H1 (cell line): ENCODE measurements around the gene ZRANB3. TPM values are rescaled to one million over a fixed set of nuclear protein-coding genes. Genes with fewer than 3 reads are reported as not detected.

Experiments used
- CTCF ChIA-PET: fragments of 300-600 bp; sonication (Branson Sonifier 250); formaldehyde crosslinking; loops from one replicate; lab custom pipeline; 2021; ENCODE audit not compliant: partially characterized antibody; lab: Charles Lee
- POLR2A ChIA-PET: fragments of 300-600 bp; sonication (Branson Sonifier 250); formaldehyde crosslinking; loops from one replicate; lab custom pipeline; 2021; ENCODE audit warnings: inconsistent platforms; ENCODE audit not compliant: partially characterized antibody; lab: Charles Lee
- DNase-seq, 2 experiments: peaks; one replicate each; pipeline versions ENCODE4 v3.0.0 to v3.0.0-alpha.2; 2010 to 2022; ENCODE audit warnings: low spot score in 2 of 2, low read depth in 1 of 2, mixed read lengths in 1 of 2
- FAIRE-seq: peaks from 2 replicates; lab custom pipeline; 2011; peaks lifted over from hg19 to GRCh38; lab: Jason Lieb, UNC
- H2AFZ ChIP-seq: 2 replicates; pipeline ENCODE4 v1.8.1; 2012; ENCODE audit warnings: low read length, inconsistent platforms
- H2AK5ac ChIP-seq: 2 replicates; pipeline ENCODE4 v1.6.1; 2013; ENCODE audit warnings: low read depth, low read length
- H2BK120ac ChIP-seq: replicated peaks from 2 replicates; pipeline ENCODE3; 2013; ENCODE audit warnings: low read depth, low read length, inconsistent platforms
- H2BK12ac ChIP-seq: 2 replicates; pipeline ENCODE4 v1.6.1; 2013; ENCODE audit warnings: low read depth, low read length
- H2BK15ac ChIP-seq: 2 replicates; pipeline ENCODE4 v1.6.1; 2013; ENCODE audit warnings: low read length
- H2BK20ac ChIP-seq: 2 replicates; pipeline ENCODE4 v1.6.1; 2013; ENCODE audit warnings: low read length
- H2BK5ac ChIP-seq: 2 replicates; pipeline ENCODE4 v1.6.1; 2013; ENCODE audit warnings: low read depth, low read length
- H3K14ac ChIP-seq: 2 replicates; pipeline ENCODE4 v1.6.1; 2013; ENCODE audit warnings: inconsistent platforms; ENCODE audit not compliant: insufficient read length
- H3K18ac ChIP-seq: 2 replicates; pipeline ENCODE4 v1.6.1; 2013; ENCODE audit warnings: low read length; ENCODE audit errors: extremely low read depth
- H3K23ac ChIP-seq: 2 replicates; pipeline ENCODE4 v1.6.1; 2013; ENCODE audit warnings: inconsistent platforms; ENCODE audit not compliant: insufficient read length
- H3K23me2 ChIP-seq: 2 replicates; pipeline ENCODE4 v1.6.1; 2013; ENCODE audit warnings: low read depth, low read length
- H3K27ac ChIP-seq: 2 replicates; pipeline ENCODE4 v1.6.1; 2011; ENCODE audit warnings: low read depth, low read length, inconsistent platforms
- H3K27me3 ChIP-seq, 4 experiments: replicated peaks in 1 of 4; 1 replicate in 1 of 4; 2 replicates in 3 of 4; pipeline versions ENCODE4 v1.6.1 to v1.8.1; 2011 to 2013; ENCODE audit warnings: low read length in 3 of 4, mild to moderate bottlenecking in 3 of 4, inconsistent platforms in 2 of 4, mixed read lengths in 2 of 4, moderate library complexity in 1 of 4; ENCODE audit not compliant: control insufficient read depth in 3 of 4, insufficient read depth in 3 of 4; ENCODE audit errors: extremely low read depth in 1 of 4
- H3K36me3 ChIP-seq, 4 experiments: 2 replicates each; pipeline versions ENCODE4 v1.6.1 to v1.8.1; 2011 to 2013; ENCODE audit warnings: mild to moderate bottlenecking in 4 of 4, low read length in 3 of 4, moderate library complexity in 2 of 4, control low read depth in 1 of 4, inconsistent platforms in 1 of 4; ENCODE audit not compliant: insufficient read depth in 4 of 4, control insufficient read depth in 2 of 4
- H3K4ac ChIP-seq: replicated peaks from 2 replicates; pipeline ENCODE3; 2013; ENCODE audit warnings: low read length, low read depth, mixed read lengths, inconsistent platforms; ENCODE audit not compliant: insufficient read length
- H3K4me1 ChIP-seq, 4 experiments: replicated peaks in 1 of 4; 1 replicate in 1 of 4; 2 replicates in 3 of 4; pipeline versions ENCODE4 v1.6.1 to v1.8.1; 2011 to 2013; ENCODE audit warnings: low read length in 3 of 4, inconsistent platforms in 2 of 4, mixed read lengths in 1 of 4; ENCODE audit not compliant: insufficient read depth in 4 of 4, control insufficient read depth in 3 of 4
- H3K4me2 ChIP-seq, 2 experiments: 2 replicates each; pipeline versions ENCODE4 v1.6.1 to v1.8.1; 2011 to 2013; ENCODE audit warnings: low read depth in 2 of 2, low read length in 2 of 2, control low read depth in 1 of 2, inconsistent platforms in 1 of 2, mild to moderate bottlenecking in 1 of 2; ENCODE audit not compliant: insufficient read depth in 1 of 2
- H3K4me3 ChIP-seq, 4 experiments: fragments of 200-600, 300-600 bp in 1 of 4; sonication (generic), shearing (Covaris generic), sonication (Bioruptor Twin) in 1 of 4; 2 replicates each; pipeline versions ENCODE4 v1.5.1 to v1.8.1; 2011 to 2016; ENCODE audit warnings: low read length in 4 of 4, low read depth in 3 of 4, control low read depth in 2 of 4, inconsistent platforms in 2 of 4, mild to moderate bottlenecking in 2 of 4, mixed read lengths in 1 of 4, moderate library complexity in 1 of 4; ENCODE audit not compliant: insufficient read depth in 2 of 4; ENCODE audit errors: extremely low read depth in 1 of 4
- H3K56ac ChIP-seq: replicated peaks from 2 replicates; pipeline ENCODE3; 2013; ENCODE audit warnings: low read depth, mild to moderate bottlenecking, mixed read lengths, low read length, inconsistent platforms; ENCODE audit not compliant: insufficient read length
- H3K79me1 ChIP-seq: 2 replicates; pipeline ENCODE4 v1.6.1; 2013; ENCODE audit warnings: low read depth, low read length, control low read depth
- H3K79me2 ChIP-seq, 2 experiments: 2 replicates each; pipeline versions ENCODE4 v1.6.1 to v1.8.1; 2012 to 2013; ENCODE audit warnings: low read length in 2 of 2, mild to moderate bottlenecking in 2 of 2, inconsistent platforms in 1 of 2; ENCODE audit not compliant: insufficient read depth in 2 of 2, control insufficient read depth in 1 of 2
- H3K9ac ChIP-seq, 4 experiments: replicated peaks in 1 of 4; 1 replicate in 1 of 4; 2 replicates in 3 of 4; pipeline versions ENCODE4 v1.6.1 to v1.8.1; 2011 to 2013; ENCODE audit warnings: low read depth in 3 of 4, low read length in 3 of 4, control low read depth in 2 of 4, mild to moderate bottlenecking in 2 of 4, moderate library complexity in 2 of 4, inconsistent platforms in 1 of 4; ENCODE audit errors: extremely low read depth in 1 of 4
- H3K9me3 ChIP-seq, 2 experiments: 2 replicates each; pipeline versions ENCODE4 v1.6.1 to v1.8.1; 2012 to 2013; ENCODE audit warnings: mild to moderate bottlenecking in 2 of 2, moderate library complexity in 2 of 2, control low read depth in 1 of 2, inconsistent platforms in 1 of 2, low read depth in 1 of 2, low read length in 1 of 2, mixed read lengths in 1 of 2; ENCODE audit not compliant: insufficient read depth in 2 of 2
- H4K20me1 ChIP-seq, 2 experiments: replicated peaks in 1 of 2; 2 replicates each; pipeline versions ENCODE3 to v1.8.1; 2011 to 2013; ENCODE audit warnings: inconsistent platforms in 2 of 2, low read length in 2 of 2, mild to moderate bottlenecking in 1 of 2; ENCODE audit not compliant: insufficient read depth in 2 of 2, control insufficient read depth in 1 of 2
- H4K5ac ChIP-seq: 2 replicates; pipeline ENCODE4 v1.6.1; 2013; ENCODE audit warnings: low read length, low read depth, mixed read lengths, inconsistent platforms; ENCODE audit not compliant: insufficient read length
- H4K8ac ChIP-seq: 2 replicates; pipeline ENCODE4 v1.8.0; 2013; ENCODE audit warnings: mild to moderate bottlenecking, moderate library complexity, low read length, inconsistent platforms; ENCODE audit not compliant: insufficient read depth; ENCODE audit errors: extremely low read depth
- H4K91ac ChIP-seq: replicated peaks from 2 replicates; pipeline ENCODE3; 2013; ENCODE audit warnings: low read length, mixed read lengths, inconsistent platforms; ENCODE audit not compliant: insufficient read length
- CHD1 ChIP-seq: IDR thresholded peaks from 2 replicates; pipeline ENCODE4 v1.6.1; 2012; ENCODE audit warnings: low read depth, low read length, improper control_type of control experiment
- WGBS, 2 experiments: shearing (Covaris generic) in 1 of 2; methylation state at CpG; one replicate each; pipeline versions ENCODE4 v1.1.6 to v1.1.7; 2013 to 2015; ENCODE audit warnings: low lambda C conversion rate in 2 of 2, mixed read lengths in 2 of 2, inconsistent platforms in 1 of 2, low coverage in 1 of 2, missing lambda C conversion rate in 1 of 2; ENCODE audit not compliant: insufficient replicate concordance in 2 of 2, insufficient coverage in 1 of 2, insufficient read length in 1 of 2; ENCODE audit errors: extremely low coverage in 1 of 2, missing lambda C conversion rate in 1 of 2; 5-methylcytosine and 5-hydroxymethylcytosine counted together
- polyA plus RNA-seq, 7 experiments: library from polyadenylated mRNA; depleted of rRNA in 3 of 7; stranded (reverse) in 5 of 7; unstranded in 2 of 7; fragments of >200 nt in 5 of 7; fragments of 200-250 nt in 2 of 7; gene quantifications; 1 replicate in 5 of 7; 2 replicates in 1 of 7; 4 replicates in 1 of 7; pipeline versions ENCODE4 v1.2.1 to v1.2.3, GENCODE V29; 2011 to 2013; ENCODE audit warnings: missing spikeins in 2 of 7, mixed read lengths in 2 of 7
- total RNA-seq: library from RNA; stranded (reverse); fragmentation: NEBNext Ultra II Directional; extraction: Animal tissue kit (Norgen Biotek cat#: 25700); gene quantifications from 2 replicates; pipeline ENCODE4 v1.2.1, GENCODE V29; 2021

The ZRANB3 gene
- total and polyA plus RNA-seq, 2 of the 8 experiments (the other 6 are each of a cell fraction or from before 2014, with no cell fraction given), result 4.5 to 19.3 TPM

DNA sequence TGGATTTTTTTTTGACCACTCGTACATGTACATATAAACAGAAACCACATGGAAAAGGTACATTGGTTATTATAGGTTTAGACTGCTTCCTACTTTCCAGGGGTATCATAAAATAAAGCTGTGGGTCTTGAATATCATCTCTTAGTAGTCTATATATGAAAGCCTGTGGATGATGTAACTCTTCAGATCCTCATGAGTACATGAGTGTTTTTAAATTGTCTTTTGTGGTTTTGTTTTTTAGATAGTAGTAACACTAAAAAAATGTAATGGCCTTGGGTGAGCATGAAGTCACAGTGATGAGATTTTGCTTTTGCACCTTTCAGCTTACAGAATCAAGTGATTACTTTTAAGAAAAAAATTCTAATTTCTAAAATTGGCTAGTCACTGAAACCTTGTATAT lies 398.7 kb downstream of the ZRANB3 start:
- no peak overlapping the region for H2BK20ac ChIP-seq
- no peak overlapping the region for H3K18ac ChIP-seq
- H2AK5ac ChIP-seq, result no peak overlapping the region
- H3K4me3 ChIP-seq, result no peak overlapping the region
- POLR2A ChIA-PET, result interaction anchor here (0.6 to 1.2 kb wide), 2 partner anchors 36 to 189 kb away, joined by 3 to 5 read pairs; no protein-coding TSS in a partner anchor
- H3K4me1 ChIP-seq, result no peaks in the 10 kb centered on the region
- no peaks in the 10 kb centered on the region for H3K9me3 ChIP-seq
- no peaks in the 10 kb centered on the region for H3K79me1 ChIP-seq
- no peak overlapping the region for H3K56ac ChIP-seq
- no peaks in the 10 kb centered on the region for H4K20me1 ChIP-seq
- no peaks in the 10 kb centered on the region for H3K23me2 ChIP-seq
- FAIRE-seq (no peak), DNase-seq (no peak)
- H3K23ac ChIP-seq, result no peak overlapping the region
- no peak overlapping the region for H2AFZ ChIP-seq
- H4K8ac ChIP-seq, result no peak overlapping the region
- CTCF ChIA-PET, result no interaction called here
- H3K79me2 ChIP-seq, result no peaks in the 10 kb centered on the region
- no peak overlapping the region for H4K91ac ChIP-seq
- H2BK15ac ChIP-seq, result no peak overlapping the region
- H2BK12ac ChIP-seq, result no peak overlapping the region
- WGBS, 2 experiments, result 96% methylated on average over 1 of the region's 1 CpG; no CpG with 5 or more reads in 1 of the 2 experiments
- peaks cover 3 to 57% (median 19%) of the 10 kb centered on the region in 4 experiments; a peak in 7 of 8 replicates for H3K36me3 ChIP-seq
- H3K4me2 ChIP-seq, result no peak overlapping the region
- no peak overlapping the region for H3K14ac ChIP-seq
- H3K27ac ChIP-seq, result no peak overlapping the region
- no peak overlapping the region for H3K9ac ChIP-seq
- H4K5ac ChIP-seq, result no peak overlapping the region
- no peak overlapping the region for H2BK120ac ChIP-seq
- H3K27me3 ChIP-seq, result no peaks in the 10 kb centered on the region
- no peak overlapping the region for H3K4ac ChIP-seq
- TF ChIP-seq CHD1, result no peak
- TF ChIP-seq, all 59 proteins: peak for 0
- H2BK5ac ChIP-seq, result no peak overlapping the region
